GM19395 (cell line): Measurements from ENCODE around the gene SLCO3A1.

Experiments
- ATAC-seq: cut with Tn5 transposase; IDR thresholded peaks from one replicate; pipeline ENCODE4 v1.9.1; 2021; ENCODE audit warnings: mild to moderate bottlenecking, moderate library complexity; ENCODE audit not compliant: unreplicated experiment

The SLCO3A1 gene

DNA sequence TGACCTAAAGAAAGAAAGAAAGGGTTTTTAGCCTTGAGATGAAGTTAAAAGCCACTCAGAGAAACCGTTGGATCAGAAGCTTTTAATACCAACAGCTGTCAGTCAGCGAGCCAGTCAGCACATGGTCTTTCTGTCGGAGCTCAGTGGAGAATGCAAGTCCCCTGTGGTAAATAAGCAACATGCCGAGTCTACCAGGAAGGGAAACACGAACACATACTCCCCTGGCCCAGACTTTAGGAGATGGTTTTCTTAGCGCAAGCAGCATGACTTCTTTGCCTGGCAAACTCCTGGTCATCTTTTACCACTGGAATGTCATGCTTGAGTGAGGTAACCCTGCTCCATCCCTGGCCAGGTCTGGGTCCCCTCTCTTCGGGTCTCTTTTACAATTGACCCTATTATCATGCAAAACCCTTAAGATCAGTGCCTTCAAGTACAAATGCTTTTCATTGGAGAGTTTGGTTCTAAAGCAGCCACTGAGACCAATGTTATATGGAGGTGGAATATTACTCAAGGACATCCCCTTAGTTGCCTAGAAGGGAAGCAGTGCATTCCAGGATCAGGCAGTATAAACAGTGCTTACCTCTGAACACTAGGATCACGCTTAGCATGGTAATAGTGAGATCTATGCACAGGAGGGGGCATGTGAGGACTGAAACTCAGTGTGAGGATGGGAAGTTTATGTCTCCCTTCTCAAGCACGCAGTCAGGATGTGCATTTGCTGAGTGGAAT lies 28.2 kb downstream of the SLCO3A1 start:
- no peak for ATAC-seq

GRCh38 chr15:91882858-91883586 lies 29.5 kb downstream of the SLCO3A1 start:
- ATAC-seq: no peak

GRCh38 chr15:91884606-91885005 lies 31.1 kb downstream of the SLCO3A1 start:
- no peak for ATAC-seq

GRCh38 chr15:91885054-91885453 lies 31.5 kb downstream of the SLCO3A1 start:
- ATAC-seq: no peak

- ATAC-seq: no peak
Observed at GRCh38 chr15:91885714-91886270, 32.3 kb downstream of the SLCO3A1 start.

DNA sequence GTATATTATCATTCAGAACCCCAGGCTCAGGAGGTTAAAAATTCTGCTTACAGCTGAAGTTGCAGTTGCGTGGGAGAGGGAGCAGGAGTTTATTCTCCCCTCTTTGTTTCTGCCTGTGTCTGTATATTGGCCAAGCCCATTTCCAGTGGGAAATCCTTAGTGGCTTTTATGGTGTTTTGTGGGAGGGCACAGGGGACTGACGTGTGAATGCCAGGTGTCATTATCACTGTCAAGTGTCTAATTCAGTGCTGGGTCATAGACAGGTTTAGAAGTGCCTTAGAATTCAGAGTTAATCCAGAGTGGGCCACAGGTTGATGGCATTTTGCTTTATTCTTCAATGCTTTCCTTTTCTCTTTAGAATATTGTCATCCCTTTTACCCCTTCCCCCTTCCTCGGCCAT lies 33.4 kb downstream of the SLCO3A1 start:
- ATAC-seq: no peak

DNA sequence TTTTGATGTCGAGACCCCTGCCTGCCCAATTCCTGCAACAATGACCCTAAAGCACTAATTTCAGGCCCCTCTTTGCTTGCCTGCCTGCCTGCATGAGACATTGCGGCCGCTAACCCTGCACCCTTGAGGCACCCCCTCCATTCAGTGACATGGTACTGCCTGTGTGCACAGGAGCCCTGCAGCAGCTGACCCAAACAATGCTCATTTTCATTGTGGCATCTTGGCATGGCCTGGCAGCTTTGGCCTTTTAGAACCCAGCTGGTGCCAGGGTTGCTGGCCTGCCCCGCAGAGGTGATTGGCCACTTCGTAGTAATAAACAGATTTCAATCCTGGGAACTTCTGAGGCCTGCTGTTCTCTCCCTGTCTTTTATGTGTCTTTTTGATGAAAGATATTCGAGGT lies 33.8 kb downstream of the SLCO3A1 start:
- no peak for ATAC-seq

DNA sequence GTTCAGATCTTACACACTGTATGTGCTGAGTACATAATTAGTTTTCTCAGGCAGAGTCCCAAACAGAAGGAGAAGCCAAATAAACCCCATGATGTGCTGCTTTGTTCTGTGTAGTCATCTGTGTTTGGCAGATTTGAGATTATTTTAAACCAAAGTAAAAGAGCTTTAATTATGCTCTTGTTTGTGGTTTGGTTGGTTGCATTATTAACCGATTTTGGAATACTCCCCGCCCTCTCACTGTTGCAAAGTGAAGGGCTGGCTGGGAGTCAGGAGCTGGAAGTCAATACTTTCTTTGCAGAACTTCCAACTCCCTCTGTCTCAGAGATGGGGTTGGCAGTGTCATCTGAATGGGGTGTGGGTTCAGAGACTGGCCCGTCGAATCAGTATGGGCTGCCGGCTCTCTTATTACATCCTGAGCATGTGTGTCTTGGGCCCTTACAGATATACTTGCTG lies 34.4 kb downstream of the SLCO3A1 start:
- ATAC-seq: no peak

DNA sequence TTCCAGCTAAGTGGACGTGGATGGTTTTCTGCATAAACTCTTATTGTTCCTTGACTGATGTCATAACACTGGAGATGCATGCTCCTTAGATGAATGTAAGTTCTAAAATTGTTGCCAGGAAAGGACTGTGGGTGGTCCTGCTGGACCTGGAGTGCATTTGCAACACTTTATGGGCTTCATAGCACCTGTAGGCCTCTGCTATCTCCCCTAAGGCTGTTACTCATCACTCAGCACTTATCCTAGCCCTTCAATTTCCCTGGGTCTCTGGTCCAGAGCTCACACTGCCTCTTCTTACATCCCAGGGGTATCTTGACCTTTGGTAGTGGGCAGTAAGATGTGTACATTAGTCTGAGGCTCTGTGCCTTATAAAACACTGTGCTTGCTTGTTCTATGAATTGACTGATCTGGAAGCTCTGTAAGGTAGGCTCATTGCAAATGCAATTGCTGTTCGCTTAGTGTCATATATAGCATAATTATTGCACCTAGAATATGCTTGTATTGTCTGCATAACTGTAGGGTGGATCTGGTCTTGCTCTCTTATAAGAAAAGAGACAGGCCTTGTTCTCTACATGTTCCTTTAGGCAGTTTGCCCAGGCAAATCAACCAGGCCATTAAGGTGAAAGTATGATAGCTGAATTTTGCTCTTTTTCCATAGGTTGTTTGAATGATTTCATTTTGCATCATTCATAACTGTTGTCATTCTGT lies 35.8 kb downstream of the SLCO3A1 start:
- no peak for ATAC-seq

DNA sequence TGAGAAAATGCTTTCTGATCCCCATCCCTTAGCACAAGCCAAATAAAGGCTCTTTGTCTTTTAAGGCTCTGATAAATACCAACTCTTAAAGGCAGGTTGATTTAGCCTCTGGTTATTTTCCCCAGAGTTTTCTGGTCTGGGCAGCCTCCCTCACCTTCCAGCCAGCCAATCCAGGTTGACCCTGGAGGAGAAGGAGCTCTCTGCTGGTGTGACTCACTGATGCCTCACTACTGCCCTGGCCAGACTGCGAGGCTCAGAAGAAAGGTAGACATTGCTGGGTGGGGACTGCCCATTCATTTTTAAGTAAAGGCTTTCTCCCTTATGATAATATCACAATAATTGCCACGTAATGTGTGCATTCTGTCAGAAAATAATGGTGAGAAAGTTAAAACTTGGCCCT lies 37.1 kb downstream of the SLCO3A1 start:
- ATAC-seq: no peak

DNA sequence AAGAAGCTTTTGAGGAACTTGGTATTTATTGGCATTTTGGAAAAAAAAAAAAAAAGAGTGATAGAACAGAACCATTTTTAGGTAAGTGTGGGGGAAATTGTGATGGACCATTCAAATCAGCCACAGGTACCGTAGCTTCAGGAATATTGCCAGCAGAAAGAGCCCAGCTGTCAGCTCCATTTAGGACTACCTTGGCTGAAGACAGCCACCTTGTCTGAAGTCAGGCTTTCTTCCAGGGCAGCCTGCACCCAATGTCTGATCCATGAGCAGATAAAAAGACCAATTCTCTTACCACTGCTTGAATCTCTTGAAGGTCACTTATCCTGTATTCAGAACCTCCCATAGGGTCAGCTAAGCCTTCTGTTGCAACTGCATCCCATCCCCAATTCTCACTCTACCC lies 37.6 kb downstream of the SLCO3A1 start:
- no peak for ATAC-seq

DNA sequence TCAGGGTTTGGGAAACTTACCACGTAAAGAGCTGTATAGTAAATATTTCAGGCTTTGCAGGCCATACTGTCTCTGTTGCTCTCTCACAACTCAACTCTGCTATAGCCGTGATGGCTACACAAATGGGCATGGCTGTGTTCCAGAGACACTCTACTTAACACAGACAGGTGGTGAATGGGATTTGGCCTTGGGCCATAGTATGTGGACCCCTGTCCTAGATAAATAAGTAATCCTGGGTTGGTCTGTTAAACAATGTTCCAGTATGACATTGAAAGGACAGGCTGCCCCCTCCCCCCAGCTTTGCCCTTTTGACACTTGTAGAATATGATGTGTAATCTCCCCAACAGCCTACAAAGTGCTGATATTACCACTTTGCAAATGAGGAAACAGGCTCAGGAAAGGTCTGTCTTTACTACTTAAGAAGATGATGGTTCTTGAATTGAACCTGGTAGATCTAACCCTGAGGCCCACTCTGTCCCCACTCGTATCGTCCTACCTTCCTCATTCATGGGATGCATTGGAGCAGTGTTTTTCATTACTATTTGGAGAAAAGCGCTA lies 38.4 kb downstream of the SLCO3A1 start:
- no peak for ATAC-seq

DNA sequence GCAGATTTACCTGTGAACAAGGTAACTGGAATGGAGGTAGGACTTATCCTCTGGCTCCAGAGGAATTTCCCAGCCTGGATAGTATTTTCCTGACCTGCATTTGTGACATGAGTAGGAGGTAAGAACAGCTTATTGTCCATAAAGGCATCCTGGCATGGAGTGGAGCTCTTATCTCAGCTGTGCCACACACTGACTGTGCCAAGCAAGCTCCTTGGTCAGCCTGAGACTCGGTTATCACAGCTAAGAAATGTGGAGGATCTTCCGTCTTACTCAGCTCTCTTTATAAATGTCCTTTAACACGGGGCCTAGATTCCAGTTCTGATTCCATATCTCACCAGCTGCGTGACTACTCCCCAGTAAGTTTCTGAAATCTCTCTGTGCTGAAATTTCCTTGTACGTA lies 38.9 kb downstream of the SLCO3A1 start:
- ATAC-seq: no peak

DNA sequence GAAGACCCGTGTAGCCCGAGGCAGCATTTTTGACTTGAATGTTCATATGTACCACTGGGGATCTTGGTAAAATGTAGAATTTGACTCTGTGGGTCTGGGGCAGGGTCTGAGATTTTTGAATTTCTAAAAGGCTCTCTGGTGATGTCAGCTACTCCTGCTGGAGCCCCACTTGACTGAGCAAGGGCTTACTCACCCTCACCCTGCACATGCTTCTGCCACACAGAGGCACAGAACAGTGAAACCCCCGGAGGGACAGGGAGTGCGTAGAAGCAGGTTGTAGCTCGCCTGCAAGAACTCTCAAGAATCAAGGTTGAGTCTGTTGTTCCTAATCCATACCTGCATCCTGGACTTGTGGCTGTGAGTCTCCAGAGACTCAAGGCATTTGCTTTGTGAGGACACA lies 41.1 kb downstream of the SLCO3A1 start:
- no peak for ATAC-seq

- ATAC-seq: no peak
Observed at GRCh38 chr15:91895051-91895450, 41.5 kb downstream of the SLCO3A1 start.

DNA sequence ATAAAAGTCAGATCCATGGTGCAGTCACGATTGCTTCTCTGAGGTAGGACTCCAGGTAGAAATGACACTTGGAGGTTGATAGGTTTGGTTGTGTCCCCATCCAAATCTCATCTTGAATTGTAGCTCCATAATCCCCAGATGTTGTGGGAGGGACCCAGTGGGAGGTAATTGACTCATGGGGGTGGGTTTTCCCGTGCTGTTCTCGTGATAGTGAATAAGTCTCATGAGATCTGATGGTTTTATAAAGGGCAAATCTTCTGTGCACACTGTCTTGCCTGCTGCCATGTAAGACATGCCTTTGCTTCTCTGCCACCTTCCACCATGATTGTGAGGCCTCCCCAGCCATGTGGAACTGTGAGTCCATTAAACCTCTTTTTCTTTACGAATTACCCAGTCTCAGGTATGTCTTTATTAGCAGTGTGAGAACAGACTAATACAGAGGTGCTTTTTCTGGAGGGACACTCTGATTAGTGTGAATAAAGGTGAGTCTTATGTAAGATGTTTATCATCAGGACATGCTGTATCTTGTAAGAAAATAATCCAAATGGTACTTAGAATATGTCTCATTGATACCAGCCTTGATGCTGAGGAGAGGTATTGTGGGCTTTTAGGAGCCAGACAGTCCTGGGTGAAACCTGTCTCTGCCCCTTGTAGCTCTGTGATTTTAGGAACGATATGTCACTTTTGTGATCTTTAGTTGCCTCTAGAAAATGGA lies 43.0 kb downstream of the SLCO3A1 start:
- no peak for ATAC-seq

GRCh38 chr15:91897585-91898372 lies 44.3 kb downstream of the SLCO3A1 start:
- no peak for ATAC-seq

DNA sequence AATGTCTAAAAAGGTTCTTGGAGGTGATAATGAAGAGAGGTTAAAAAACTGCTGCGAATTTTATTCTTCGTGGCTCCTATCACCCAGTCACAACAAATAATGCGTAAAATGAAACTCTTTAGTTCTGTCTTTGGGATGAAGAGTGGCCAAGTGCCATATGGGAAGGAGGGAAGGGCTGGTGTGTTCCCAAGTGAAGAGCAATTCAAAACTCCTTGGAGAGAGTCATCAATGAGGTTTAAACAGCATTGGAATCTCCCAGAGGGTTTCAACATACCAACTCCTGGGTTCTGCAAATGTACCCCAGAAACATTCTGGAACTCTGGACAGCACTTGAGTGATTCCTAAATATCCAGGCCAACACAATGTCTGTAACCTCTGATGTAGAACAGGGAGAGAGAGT lies 45.3 kb downstream of the SLCO3A1 start:
- no peak for ATAC-seq

GRCh38 chr15:91904942-91905341 lies 51.4 kb downstream of the SLCO3A1 start:
- no peak for ATAC-seq

GRCh38 chr15:91908391-91908790 lies 54.9 kb downstream of the SLCO3A1 start:
- ATAC-seq: no peak
